ENCODE results near the gene RHOD. TPM values are rescaled to one million over a fixed set of nuclear protein-coding genes. Genes with fewer than 3 reads are reported as not detected.

Gene RHOD
- total RNA-seq, 1 experiment from 2014 or later: 13.1 TPM

DNA sequence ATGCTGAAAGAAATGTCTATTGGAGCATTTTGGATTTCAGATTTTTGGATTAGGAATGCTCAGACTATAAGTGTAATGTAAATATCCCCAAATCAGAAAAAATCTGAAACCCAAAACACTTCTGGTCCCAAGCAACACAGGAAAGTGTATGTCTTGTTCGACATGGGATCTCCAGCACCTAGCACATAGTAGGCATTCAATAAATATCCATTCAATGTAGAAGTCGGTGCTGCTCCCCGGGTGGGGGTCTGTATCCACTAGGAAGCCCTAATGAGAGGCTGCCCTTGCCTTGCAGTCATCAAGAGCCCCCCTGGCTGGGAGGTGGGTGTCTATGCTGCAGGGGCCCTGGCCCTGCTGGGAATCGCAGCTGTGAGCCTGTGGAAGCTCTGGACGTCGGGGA is 22.3 kb upstream of the RHOD start:
- DNase-seq (ENCODE audit: low spot score): no peak
- TF ChIP-seq ELF4 (CRISPR knock-in tag; IDR thresholded peaks at IDR 0.05; ENCODE audit: low read depth): no peak
- TF ChIP-seq, protein P1, sequence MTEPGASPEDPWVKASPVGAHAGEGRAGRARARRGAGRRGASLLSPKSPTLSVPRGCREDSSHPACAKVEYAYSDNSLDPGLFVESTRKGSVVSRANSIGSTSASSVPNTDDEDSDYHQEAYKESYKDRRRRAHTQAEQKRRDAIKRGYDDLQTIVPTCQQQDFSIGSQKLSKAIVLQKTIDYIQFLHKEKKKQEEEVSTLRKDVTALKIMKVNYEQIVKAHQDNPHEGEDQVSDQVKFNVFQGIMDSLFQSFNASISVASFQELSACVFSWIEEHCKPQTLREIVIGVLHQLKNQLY (CRISPR knock-in tag; IDR thresholded peaks at IDR 0.05): no peak
- TF ChIP-seq, protein P2, sequence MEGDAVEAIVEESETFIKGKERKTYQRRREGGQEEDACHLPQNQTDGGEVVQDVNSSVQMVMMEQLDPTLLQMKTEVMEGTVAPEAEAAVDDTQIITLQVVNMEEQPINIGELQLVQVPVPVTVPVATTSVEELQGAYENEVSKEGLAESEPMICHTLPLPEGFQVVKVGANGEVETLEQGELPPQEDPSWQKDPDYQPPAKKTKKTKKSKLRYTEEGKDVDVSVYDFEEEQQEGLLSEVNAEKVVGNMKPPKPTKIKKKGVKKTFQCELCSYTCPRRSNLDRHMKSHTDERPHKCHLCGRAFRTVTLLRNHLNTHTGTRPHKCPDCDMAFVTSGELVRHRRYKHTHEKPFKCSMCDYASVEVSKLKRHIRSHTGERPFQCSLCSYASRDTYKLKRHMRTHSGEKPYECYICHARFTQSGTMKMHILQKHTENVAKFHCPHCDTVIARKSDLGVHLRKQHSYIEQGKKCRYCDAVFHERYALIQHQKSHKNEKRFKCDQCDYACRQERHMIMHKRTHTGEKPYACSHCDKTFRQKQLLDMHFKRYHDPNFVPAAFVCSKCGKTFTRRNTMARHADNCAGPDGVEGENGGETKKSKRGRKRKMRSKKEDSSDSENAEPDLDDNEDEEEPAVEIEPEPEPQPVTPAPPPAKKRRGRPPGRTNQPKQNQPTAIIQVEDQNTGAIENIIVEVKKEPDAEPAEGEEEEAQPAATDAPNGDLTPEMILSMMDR (IDR thresholded peaks at IDR 0.05): no peak
- TF ChIP-seq NR2C2 (CRISPR knock-in tag; IDR thresholded peaks at IDR 0.05): no peak
- TF ChIP-seq, protein P3, sequence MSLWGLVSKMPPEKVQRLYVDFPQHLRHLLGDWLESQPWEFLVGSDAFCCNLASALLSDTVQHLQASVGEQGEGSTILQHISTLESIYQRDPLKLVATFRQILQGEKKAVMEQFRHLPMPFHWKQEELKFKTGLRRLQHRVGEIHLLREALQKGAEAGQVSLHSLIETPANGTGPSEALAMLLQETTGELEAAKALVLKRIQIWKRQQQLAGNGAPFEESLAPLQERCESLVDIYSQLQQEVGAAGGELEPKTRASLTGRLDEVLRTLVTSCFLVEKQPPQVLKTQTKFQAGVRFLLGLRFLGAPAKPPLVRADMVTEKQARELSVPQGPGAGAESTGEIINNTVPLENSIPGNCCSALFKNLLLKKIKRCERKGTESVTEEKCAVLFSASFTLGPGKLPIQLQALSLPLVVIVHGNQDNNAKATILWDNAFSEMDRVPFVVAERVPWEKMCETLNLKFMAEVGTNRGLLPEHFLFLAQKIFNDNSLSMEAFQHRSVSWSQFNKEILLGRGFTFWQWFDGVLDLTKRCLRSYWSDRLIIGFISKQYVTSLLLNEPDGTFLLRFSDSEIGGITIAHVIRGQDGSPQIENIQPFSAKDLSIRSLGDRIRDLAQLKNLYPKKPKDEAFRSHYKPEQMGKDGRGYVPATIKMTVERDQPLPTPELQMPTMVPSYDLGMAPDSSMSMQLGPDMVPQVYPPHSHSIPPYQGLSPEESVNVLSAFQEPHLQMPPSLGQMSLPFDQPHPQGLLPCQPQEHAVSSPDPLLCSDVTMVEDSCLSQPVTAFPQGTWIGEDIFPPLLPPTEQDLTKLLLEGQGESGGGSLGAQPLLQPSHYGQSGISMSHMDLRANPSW (CRISPR knock-in tag; conservative IDR thresholded peaks at IDR 0.05; ENCODE audit: low read depth): no peak
- no peak for TF ChIP-seq ATF1 (CRISPR knock-in tag; IDR thresholded peaks at IDR 0.05)
- TF ChIP-seq, protein P4, sequence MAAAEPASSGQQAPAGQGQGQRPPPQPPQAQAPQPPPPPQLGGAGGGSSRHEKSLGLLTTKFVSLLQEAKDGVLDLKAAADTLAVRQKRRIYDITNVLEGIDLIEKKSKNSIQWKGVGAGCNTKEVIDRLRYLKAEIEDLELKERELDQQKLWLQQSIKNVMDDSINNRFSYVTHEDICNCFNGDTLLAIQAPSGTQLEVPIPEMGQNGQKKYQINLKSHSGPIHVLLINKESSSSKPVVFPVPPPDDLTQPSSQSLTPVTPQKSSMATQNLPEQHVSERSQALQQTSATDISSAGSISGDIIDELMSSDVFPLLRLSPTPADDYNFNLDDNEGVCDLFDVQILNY (CRISPR knock-in tag; IDR thresholded peaks at IDR 0.05): no peak
- no peak for TF ChIP-seq FOXJ3 (CRISPR knock-in tag; IDR thresholded peaks at IDR 0.05; ENCODE audit: borderline replicate concordance)
- TF ChIP-seq ESRRA (CRISPR knock-in tag; IDR thresholded peaks at IDR 0.05; ENCODE audit: borderline replicate concordance): no peak
- TF ChIP-seq ZNF423 (CRISPR knock-in tag; IDR thresholded peaks at IDR 0.05): no peak
- TF ChIP-seq SP1 (CRISPR knock-in tag; conservative IDR thresholded peaks at IDR 0.05): no peak
- TF ChIP-seq, protein P5, sequence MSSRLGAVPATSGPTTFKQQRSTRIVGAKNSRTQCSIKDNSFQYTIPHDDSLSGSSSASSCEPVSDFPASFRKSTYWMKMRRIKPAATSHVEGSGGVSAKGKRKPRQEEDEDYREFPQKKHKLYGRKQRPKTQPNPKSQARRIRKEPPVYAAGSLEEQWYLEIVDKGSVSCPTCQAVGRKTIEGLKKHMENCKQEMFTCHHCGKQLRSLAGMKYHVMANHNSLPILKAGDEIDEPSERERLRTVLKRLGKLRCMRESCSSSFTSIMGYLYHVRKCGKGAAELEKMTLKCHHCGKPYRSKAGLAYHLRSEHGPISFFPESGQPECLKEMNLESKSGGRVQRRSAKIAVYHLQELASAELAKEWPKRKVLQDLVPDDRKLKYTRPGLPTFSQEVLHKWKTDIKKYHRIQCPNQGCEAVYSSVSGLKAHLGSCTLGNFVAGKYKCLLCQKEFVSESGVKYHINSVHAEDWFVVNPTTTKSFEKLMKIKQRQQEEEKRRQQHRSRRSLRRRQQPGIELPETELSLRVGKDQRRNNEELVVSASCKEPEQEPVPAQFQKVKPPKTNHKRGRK (CRISPR knock-in tag; IDR thresholded peaks at IDR 0.05; ENCODE audit: borderline replicate concordance): no peak
- TF ChIP-seq RELA (CRISPR knock-in tag; IDR thresholded peaks at IDR 0.05; ENCODE audit: borderline replicate concordance): no peak
- no peak for TF ChIP-seq SMAD3 (CRISPR knock-in tag; IDR thresholded peaks at IDR 0.05; ENCODE audit: borderline replicate concordance)
- TF ChIP-seq, protein P6, sequence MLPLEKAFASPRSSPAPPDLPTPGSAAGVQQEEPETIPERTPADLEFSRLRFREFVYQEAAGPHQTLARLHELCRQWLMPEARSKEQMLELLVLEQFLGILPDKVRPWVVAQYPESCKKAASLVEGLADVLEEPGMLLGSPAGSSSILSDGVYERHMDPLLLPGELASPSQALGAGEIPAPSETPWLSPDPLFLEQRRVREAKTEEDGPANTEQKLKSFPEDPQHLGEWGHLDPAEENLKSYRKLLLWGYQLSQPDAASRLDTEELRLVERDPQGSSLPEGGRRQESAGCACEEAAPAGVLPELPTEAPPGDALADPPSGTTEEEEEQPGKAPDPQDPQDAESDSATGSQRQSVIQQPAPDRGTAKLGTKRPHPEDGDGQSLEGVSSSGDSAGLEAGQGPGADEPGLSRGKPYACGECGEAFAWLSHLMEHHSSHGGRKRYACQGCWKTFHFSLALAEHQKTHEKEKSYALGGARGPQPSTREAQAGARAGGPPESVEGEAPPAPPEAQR (CRISPR knock-in tag; IDR thresholded peaks at IDR 0.05): no peak
- TF ChIP-seq IRF2 (CRISPR knock-in tag; IDR thresholded peaks at IDR 0.05; ENCODE audit: borderline replicate concordance, low read depth): no peak
- no peak for TF ChIP-seq GABPB1 (CRISPR knock-in tag; IDR thresholded peaks at IDR 0.05)
- no peak for TF ChIP-seq SOX15 (CRISPR knock-in tag; IDR thresholded peaks at IDR 0.05)
- TF ChIP-seq FOXK1 (CRISPR knock-in tag; IDR thresholded peaks at IDR 0.05): no peak
- TF ChIP-seq, protein P7, sequence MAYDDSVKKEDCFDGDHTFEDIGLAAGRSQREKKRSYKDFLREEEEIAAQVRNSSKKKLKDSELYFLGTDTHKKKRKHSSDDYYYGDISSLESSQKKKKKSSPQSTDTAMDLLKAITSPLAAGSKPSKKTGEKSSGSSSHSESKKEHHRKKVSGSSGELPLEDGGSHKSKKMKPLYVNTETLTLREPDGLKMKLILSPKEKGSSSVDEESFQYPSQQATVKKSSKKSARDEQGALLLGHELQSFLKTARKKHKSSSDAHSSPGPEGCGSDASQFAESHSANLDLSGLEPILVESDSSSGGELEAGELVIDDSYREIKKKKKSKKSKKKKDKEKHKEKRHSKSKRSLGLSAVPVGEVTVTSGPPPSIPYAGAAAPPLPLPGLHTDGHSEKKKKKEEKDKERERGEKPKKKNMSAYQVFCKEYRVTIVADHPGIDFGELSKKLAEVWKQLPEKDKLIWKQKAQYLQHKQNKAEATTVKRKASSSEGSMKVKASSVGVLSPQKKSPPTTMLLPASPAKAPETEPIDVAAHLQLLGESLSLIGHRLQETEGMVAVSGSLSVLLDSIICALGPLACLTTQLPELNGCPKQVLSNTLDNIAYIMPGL (CRISPR knock-in tag; IDR thresholded peaks at IDR 0.05): no peak
- ATAC-seq: no peak
- no peak overlapping the region for H3K4me3 Mint-ChIP-seq
- H3K27ac Mint-ChIP-seq: no peak overlapping the region
- ChIA-PET CTCF (interaction anchor here (1.8 kb wide), 1 partner anchor 11 kb away, joined by 4 read pairs; the partner anchor contains the start of gene SYT12), POLR2A (no interaction called here)
- H3K4me1 Mint-ChIP-seq: peaks cover 26% of the 10 kb centered on the region
- no peaks in the 10 kb centered on the region for H3K36me3 Mint-ChIP-seq
- H3K9me3 Mint-ChIP-seq: no peaks in the 10 kb centered on the region
- no peaks in the 10 kb centered on the region for H3K27me3 Mint-ChIP-seq (ENCODE audit: low read depth)

Data from WTC11 (cell line).